IMR-90 (cell line): ENCODE measurements around the gene PARP2. TPM values are rescaled to one million over a fixed set of nuclear protein-coding genes. Genes with fewer than 3 reads are reported as not detected.

ENCODE experiments used
- ATAC-seq: fragments of 200-7000 bp; cut with Tn5 transposase; 2 replicates; pipeline ENCODE4 v1.9.1; 2020; ENCODE audit warnings: low read depth, mild to moderate bottlenecking, moderate library complexity
- BruUV-seq: library from RNA; stranded (reverse); fragments of 400-500 nt; replicated peaks from 2 replicates; lab custom pipeline; 2021; lab: Mats Ljungman, UMichigan
- CTCF ChIA-PET: fragments of 300-600 bp; formaldehyde crosslinking; extraction: SDS; loops from one replicate; lab custom pipeline; 2021; ENCODE audit warnings: antibody characterized with exemption; lab: Yijun Ruan, JAX
- POLR2A ChIA-PET: fragments of 300-600 bp; sonication (Branson Sonifier 250); formaldehyde crosslinking; loops from one replicate; lab custom pipeline; 2022; ENCODE audit warnings: antibody characterized with exemption; ENCODE audit not compliant: unreplicated experiment; lab: Charles Lee
- DNase-seq: peaks from one replicate; pipeline ENCODE4 v3.0.0; 2013
- H2AFZ ChIP-seq: replicated peaks from 2 replicates; pipeline ENCODE3; 2013; ENCODE audit warnings: low read length, mild to moderate bottlenecking; ENCODE audit not compliant: poor library complexity
- H2AK5ac ChIP-seq: 2 replicates; pipeline ENCODE4 v1.6.1; 2013; ENCODE audit warnings: low read depth, low read length, inconsistent platforms
- H2AK9ac ChIP-seq: replicated peaks from 2 replicates; pipeline ENCODE3; 2013; ENCODE audit warnings: mild to moderate bottlenecking, low read depth, low read length, moderate library complexity; ENCODE audit not compliant: poor library complexity
- H2BK120ac ChIP-seq: 2 replicates; pipeline ENCODE4 v1.6.1; 2013; ENCODE audit warnings: low read depth, low read length, inconsistent platforms
- H2BK15ac ChIP-seq: 3 replicates; pipeline ENCODE4 v1.6.1; 2013; ENCODE audit warnings: low read depth, low read length, inconsistent platforms
- H2BK20ac ChIP-seq: 2 replicates; pipeline ENCODE4 v1.6.1; 2013; ENCODE audit warnings: low read depth, mild to moderate bottlenecking, inconsistent platforms, low read length, moderate library complexity
- H2BK5ac ChIP-seq: 2 replicates; pipeline ENCODE4 v1.6.1; 2013; ENCODE audit warnings: mild to moderate bottlenecking, low read depth, low read length, inconsistent platforms; ENCODE audit not compliant: poor library complexity, severe bottlenecking
- H3K14ac ChIP-seq: replicated peaks from 2 replicates; pipeline ENCODE4 v1.6.1; 2013; ENCODE audit warnings: low read depth, low read length, inconsistent platforms
- H3K18ac ChIP-seq: 2 replicates; pipeline ENCODE4 v1.6.1; 2013; ENCODE audit warnings: low read depth, low read length, control low read depth
- H3K23ac ChIP-seq: 2 replicates; pipeline ENCODE4 v1.6.1; 2013; ENCODE audit warnings: low read depth, low read length, inconsistent platforms
- H3K27ac ChIP-seq: 2 replicates; pipeline ENCODE4 v1.5.1; 2013; ENCODE audit warnings: mild to moderate bottlenecking, control low read depth, low read length; ENCODE audit not compliant: insufficient read depth
- H3K27me3 ChIP-seq: 2 replicates; pipeline ENCODE4 v1.6.1; 2013; ENCODE audit warnings: low read length; ENCODE audit not compliant: control insufficient read depth, insufficient read depth
- H3K36me3 ChIP-seq: 2 replicates; pipeline ENCODE4 v1.6.1; 2013; ENCODE audit warnings: low read length, mixed read lengths; ENCODE audit not compliant: control insufficient read depth, insufficient read depth
- H3K4ac ChIP-seq: 2 replicates; pipeline ENCODE4 v1.6.1; 2013; ENCODE audit warnings: low read depth, low read length, inconsistent platforms
- H3K4me1 ChIP-seq: 2 replicates; pipeline ENCODE4 v1.6.1; 2013; ENCODE audit warnings: low read length, mixed read lengths; ENCODE audit not compliant: control insufficient read depth, insufficient read depth
- H3K4me2 ChIP-seq: 2 replicates; pipeline ENCODE4 v1.6.1; 2013; ENCODE audit warnings: low read depth, mild to moderate bottlenecking, control low read depth, low read length, moderate library complexity
- H3K4me3 ChIP-seq: 2 replicates; pipeline ENCODE4 v1.5.1; 2013; ENCODE audit warnings: low read depth, mild to moderate bottlenecking, control low read depth, low read length, moderate library complexity; ENCODE audit not compliant: insufficient read depth
- H3K56ac ChIP-seq: 2 replicates; pipeline ENCODE4 v1.6.1; 2013; ENCODE audit warnings: low read length, inconsistent platforms; ENCODE audit not compliant: insufficient read depth; ENCODE audit errors: extremely low read depth
- H3K79me1 ChIP-seq, 2 experiments: 2 replicates each; pipeline ENCODE4 v1.6.1; 2013; ENCODE audit warnings: low read length in 2 of 2, inconsistent platforms in 1 of 2, low read depth in 1 of 2
- H3K9ac ChIP-seq: 2 replicates; pipeline ENCODE4 v1.6.1; 2013; ENCODE audit warnings: low read depth, low read length, control low read depth
- H3K9me1 ChIP-seq: 2 replicates; pipeline ENCODE4 v1.6.1; 2013; ENCODE audit warnings: low read length, inconsistent platforms; ENCODE audit not compliant: insufficient read depth
- H3K9me3 ChIP-seq: 2 replicates; pipeline ENCODE4 v1.6.1; 2013; ENCODE audit warnings: low read length; ENCODE audit not compliant: control insufficient read depth, insufficient read depth
- H4K20me1 ChIP-seq: 2 replicates; pipeline ENCODE4 v1.6.1; 2013; ENCODE audit warnings: low read length, inconsistent platforms; ENCODE audit not compliant: insufficient read depth
- H4K5ac ChIP-seq: 2 replicates; pipeline ENCODE4 v1.6.1; 2013; ENCODE audit warnings: mild to moderate bottlenecking, low read depth, low read length, control low read depth
- H4K8ac ChIP-seq, 2 experiments: 2 replicates each; pipeline ENCODE4 v1.6.1; 2013; ENCODE audit warnings: low read depth in 2 of 2, low read length in 2 of 2, control low read depth in 1 of 2, inconsistent platforms in 1 of 2
- H4K91ac ChIP-seq: 2 replicates; pipeline ENCODE4 v1.6.1; 2013; ENCODE audit warnings: low read depth, low read length, inconsistent platforms; ENCODE audit not compliant: insufficient read depth
- BHLHE40 ChIP-seq: fragments of 150-350 bp; IDR thresholded peaks from 2 replicates; pipeline ENCODE4 v1.6.1; 2016; ENCODE audit warnings: mild to moderate bottlenecking, low read depth, low read length
- CTCF ChIP-seq: conservative IDR thresholded peaks from 2 replicates; pipeline ENCODE4 v1.5.1; 2012; ENCODE audit warnings: mild to moderate bottlenecking, low read depth, low read length, improper control_type of control experiment
- NFE2L2 ChIP-seq: fragments of 150-350 bp; IDR thresholded peaks from 2 replicates; pipeline ENCODE4 v1.6.1; 2016; ENCODE audit warnings: low read depth, mild to moderate bottlenecking, low read length
- POLR2A ChIP-seq: IDR thresholded peaks from 2 replicates; pipeline ENCODE4 v1.6.1; 2012; ENCODE audit warnings: mild to moderate bottlenecking, low read depth, low read length
- RAD21 ChIP-seq: IDR thresholded peaks from 2 replicates; pipeline ENCODE4 v1.6.1; 2012; ENCODE audit warnings: low read length, improper control_type of control experiment
- RFX5 ChIP-seq: IDR thresholded peaks from 2 replicates; pipeline ENCODE4 v1.8.0; 2012; ENCODE audit warnings: low read depth, mild to moderate bottlenecking, low read length, moderate library complexity
- USF2 ChIP-seq: fragments of 150-350 bp; IDR thresholded peaks from 2 replicates; pipeline ENCODE4 v1.6.1; 2017; ENCODE audit warnings: mild to moderate bottlenecking, antibody characterized with exemption, low read length, low read depth
- WGBS, 2 experiments: methylation state at CpG; one replicate each; pipeline versions ENCODE4 v1.1.5 to v1.1.7; 2013; ENCODE audit warnings: missing lambda C conversion rate in 2 of 2; ENCODE audit not compliant: insufficient read length in 1 of 2; ENCODE audit errors: extremely low coverage in 2 of 2; 5-methylcytosine and 5-hydroxymethylcytosine counted together
- dilution Hi-C: fragments of 300-500 bp; cut with HindIII; formaldehyde crosslinking; loops from one replicate; pipeline ENCODE4 v1.14.3; 2018; ENCODE audit warnings: low sequenced_read_pairs; ENCODE audit not compliant: unreplicated experiment
- in situ Hi-C: fragments of 300-500 bp; cut with MboI; formaldehyde crosslinking; loops from 3 replicates; pipeline ENCODE4 v1.14.3; 2019; ENCODE audit warnings: low sequenced_read_pairs, inconsistent platforms, mixed read lengths
- intact Hi-C: fragments of 100-400 bp; cut with micrococcal nuclease; formaldehyde crosslinking; loops from 2 replicates; pipeline ENCODE4 v1.10.0; 2022
- polyA plus RNA-seq, 3 experiments: library from polyadenylated mRNA; depleted of rRNA; stranded (reverse); fragments of >200 nt; gene quantifications; 2 replicates each; pipeline ENCODE4 v1.2.3, GENCODE V29; 2012; ENCODE audit warnings: low replicate concordance in 1 of 3
- total RNA-seq: library from RNA; depleted of rRNA; stranded (reverse); fragments of >200 nt; gene quantifications from 2 replicates; pipeline ENCODE4 v1.2.3, GENCODE V29; 2012

PARP2 gene
- total and polyA plus RNA-seq, 2 of the 4 experiments (the other 2 are of a cell fraction) = 11.7 to 19.1 TPM

- peaks cover 0 to 15% of the 10 kb centered on the region in 2 experiments; a peak in 2 of 4 replicates for H3K79me1 ChIP-seq
- in situ Hi-C loops (loop anchor here (25.0 kb wide), 2 partner anchors 654 to 754 kb away; partner anchors contain the start of genes METTL17, SLC39A2 and ZNF219), intact Hi-C loops (no loop called here), dilution Hi-C loops (no loop called here)
- H2AK9ac ChIP-seq = no peak overlapping the region
- no TSS peak for BruUV-seq
- H2BK20ac ChIP-seq = no peak overlapping the region
- H3K4me2 ChIP-seq = peak overlapping the region; percentile 80
- no peak overlapping the region for H3K23ac ChIP-seq
- H3K4me3 ChIP-seq = peak overlapping the region; percentile 76
- H4K91ac ChIP-seq = no peak overlapping the region
- no peaks in the 10 kb centered on the region for H3K9me3 ChIP-seq
- H2BK15ac ChIP-seq = no peak overlapping the region
- no peaks in the 10 kb centered on the region for H3K9me1 ChIP-seq
- no peak; the same call in 1 of the 2 replicates for ATAC-seq
- H3K9ac ChIP-seq = no peak overlapping the region
- no peak overlapping the region for H2AFZ ChIP-seq
- no peaks in the 10 kb centered on the region for H4K20me1 ChIP-seq
- TF ChIP-seq POLR2A (no peak), BHLHE40 (no peak), CTCF (no peak), RAD21 (no peak), RFX5 (no peak), USF2 (no peak), NFE2L2 (no peak)
- CTCF ChIA-PET = interaction anchor here (0.8 to 2.3 kb wide), 2 partner anchors 10 to 273 kb away, joined by 3 to 5 read pairs; partner anchors contain the start of gene PARP2
- no peak overlapping the region for H3K18ac ChIP-seq
- H2BK5ac ChIP-seq = no peak overlapping the region
- peaks cover 1% of the 10 kb centered on the region; the same call in 1 of the 2 replicates for H3K36me3 ChIP-seq
- no peaks in the 10 kb centered on the region for H3K27me3 ChIP-seq
- H3K4ac ChIP-seq = no peak overlapping the region
- no peak overlapping the region for H3K56ac ChIP-seq
- POLR2A ChIA-PET = no interaction called here
- no peak overlapping the region for H4K8ac ChIP-seq
- H4K5ac ChIP-seq = no peak overlapping the region
- WGBS, 2 experiments = no CpG with 5 or more reads among the region's 3 CpGs
- H3K14ac ChIP-seq = no peak overlapping the region
- no peak overlapping the region for H3K27ac ChIP-seq
- no peak overlapping the region for H2BK120ac ChIP-seq
- H3K4me1 ChIP-seq = no peaks in the 10 kb centered on the region
- no peak for DNase-seq
- no peak overlapping the region for H2AK5ac ChIP-seq
Measured at GRCh38 chr14:20333494-20333841, 10.0 kb upstream of the PARP2 start.
